Mammary epithelial cell (primary cell): Measurements from ENCODE around the gene ARFGAP2.
"Not testable (repeated sequence)": the region's sequence is repeated elsewhere in the genome, so short reads cannot be mapped to it uniquely, and the experiment has no call there.

ENCODE experiments used
- CTCF ChIP-seq, 2 donors: IDR thresholded peaks in 1 of 2; conservative IDR thresholded peaks in 1 of 2; 2 replicates each; pipeline ENCODE4 v1.5.1; 2011 to 2012; ENCODE audit warnings: inconsistent platforms in 2 of 2, low read length in 2 of 2, mild to moderate bottlenecking in 2 of 2, control low read depth in 1 of 2, low read depth in 1 of 2; ENCODE audit not compliant: insufficient read depth in 1 of 2; ENCODE audit errors: extremely low read depth in 1 of 2
- EZH2 ChIP-seq: IDR thresholded peaks from 2 replicates; pipeline ENCODE4 v1.6.1; 2012; ENCODE audit warnings: low read length, inconsistent platforms, borderline replicate concordance

GRCh38 chr11:47206577-47206976 lies 29.9 kb upstream of the ARFGAP2 start:
- TF ChIP-seq EZH2; CTCF (conservative IDR thresholded peaks at IDR 0.05 in 1 of 2, IDR thresholded peaks at IDR 0.05 in 1 of 2; ENCODE audit: extremely low read depth in 1 of 2, insufficient read depth in 1 of 2, low read depth in 1 of 2, low read length in 2 of 2): not testable (repeated sequence)
